Glutamatergic neuron (in vitro differentiated cells): ENCODE results near the gene RCAN2. TPM values are rescaled to one million over a fixed set of nuclear protein-coding genes. Genes with fewer than 3 reads are reported as not detected.

Experiments used
- DNase-seq: peaks from one replicate; pipeline ENCODE4 v3.0.0; 2022
- H3K27ac Mint-ChIP-seq: one replicate; pipeline ENCODE4 v1.8.0; 2020; ENCODE audit warnings: mild to moderate bottlenecking, mixed read lengths, inconsistent platforms; ENCODE audit not compliant: unreplicated experiment
- H3K27me3 Mint-ChIP-seq: one replicate; pipeline ENCODE4 v1.8.0; 2020; ENCODE audit warnings: mild to moderate bottlenecking, moderate library complexity, mixed read lengths, inconsistent platforms; ENCODE audit not compliant: unreplicated experiment
- H3K36me3 Mint-ChIP-seq: one replicate; pipeline ENCODE4 v1.8.0; 2020; ENCODE audit warnings: mild to moderate bottlenecking, mixed read lengths, inconsistent platforms; ENCODE audit not compliant: unreplicated experiment
- H3K4me1 Mint-ChIP-seq: one replicate; pipeline ENCODE4 v1.8.0; 2020; ENCODE audit warnings: mild to moderate bottlenecking, low read depth, mixed read lengths, inconsistent platforms; ENCODE audit not compliant: unreplicated experiment
- H3K4me3 Mint-ChIP-seq: one replicate; pipeline ENCODE4 v1.8.0; 2020; ENCODE audit warnings: mild to moderate bottlenecking, mixed read lengths, inconsistent platforms; ENCODE audit not compliant: unreplicated experiment
- H3K9me3 Mint-ChIP-seq: one replicate; pipeline ENCODE4 v1.8.0; 2020; ENCODE audit warnings: mild to moderate bottlenecking, moderate library complexity, mixed read lengths, inconsistent platforms; ENCODE audit not compliant: unreplicated experiment
- total RNA-seq: library from RNA; stranded (reverse); fragmentation: NEBNext Ultra II Directional; extraction: Animal tissue kit (Norgen Biotek cat#: 25700); gene quantifications from one replicate; pipeline ENCODE4 v1.2.1, GENCODE V29; 2021; ENCODE audit not compliant: unreplicated experiment
- TF ChIP-seq, protein P1 (sequence below): fragments of 200-600 bp; sonication (generic); IDR thresholded peaks from one replicate; pipeline ENCODE4 v1.5.0; 2021; ENCODE audit not compliant: partially characterized antibody, unreplicated experiment

The RCAN2 gene
- total RNA-seq, 1 donor from 2014 or later, result 21.6 TPM

- Mint-ChIP-seq H3K4me1 (peaks cover 13% of the 10 kb centered on the region), H3K36me3 (no peaks in the 10 kb centered on the region), H3K27ac (no peak overlapping the region), H3K9me3 (no peaks in the 10 kb centered on the region), H3K27me3 (peaks cover 2% of the 10 kb centered on the region), H3K4me3 (no peak overlapping the region)
- no peak for DNase-seq
- TF ChIP-seq, protein P1, sequence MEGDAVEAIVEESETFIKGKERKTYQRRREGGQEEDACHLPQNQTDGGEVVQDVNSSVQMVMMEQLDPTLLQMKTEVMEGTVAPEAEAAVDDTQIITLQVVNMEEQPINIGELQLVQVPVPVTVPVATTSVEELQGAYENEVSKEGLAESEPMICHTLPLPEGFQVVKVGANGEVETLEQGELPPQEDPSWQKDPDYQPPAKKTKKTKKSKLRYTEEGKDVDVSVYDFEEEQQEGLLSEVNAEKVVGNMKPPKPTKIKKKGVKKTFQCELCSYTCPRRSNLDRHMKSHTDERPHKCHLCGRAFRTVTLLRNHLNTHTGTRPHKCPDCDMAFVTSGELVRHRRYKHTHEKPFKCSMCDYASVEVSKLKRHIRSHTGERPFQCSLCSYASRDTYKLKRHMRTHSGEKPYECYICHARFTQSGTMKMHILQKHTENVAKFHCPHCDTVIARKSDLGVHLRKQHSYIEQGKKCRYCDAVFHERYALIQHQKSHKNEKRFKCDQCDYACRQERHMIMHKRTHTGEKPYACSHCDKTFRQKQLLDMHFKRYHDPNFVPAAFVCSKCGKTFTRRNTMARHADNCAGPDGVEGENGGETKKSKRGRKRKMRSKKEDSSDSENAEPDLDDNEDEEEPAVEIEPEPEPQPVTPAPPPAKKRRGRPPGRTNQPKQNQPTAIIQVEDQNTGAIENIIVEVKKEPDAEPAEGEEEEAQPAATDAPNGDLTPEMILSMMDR, result no peak
Measured at GRCh38 chr6:46289898-46290297, 201.4 kb downstream of the RCAN2 start.

DNA sequence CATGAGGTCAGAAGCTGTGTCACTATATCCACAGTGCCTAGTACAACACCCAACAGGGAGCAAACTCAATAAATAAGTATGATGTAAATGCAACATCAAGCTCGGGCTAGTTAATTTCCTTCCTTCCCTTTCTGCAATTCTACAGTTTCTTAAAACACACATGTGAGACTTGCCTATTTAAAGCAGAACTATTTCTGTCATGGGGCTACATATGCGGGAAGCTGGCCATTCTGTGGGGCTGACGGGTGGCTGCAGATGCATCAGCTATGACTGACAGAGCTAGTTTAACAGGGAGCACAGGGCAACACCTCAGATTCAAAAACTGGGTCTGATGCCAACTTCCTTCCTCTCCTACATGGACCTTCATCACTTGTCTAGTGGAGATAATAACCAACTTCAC lies 202.4 kb downstream of the RCAN2 start:
- TF ChIP-seq, protein P1, result no peak
- Mint-ChIP-seq H3K9me3 (no peaks in the 10 kb centered on the region), H3K27ac (no peak overlapping the region), H3K4me3 (no peak overlapping the region), H3K27me3 (peaks cover 2% of the 10 kb centered on the region), H3K36me3 (no peaks in the 10 kb centered on the region), H3K4me1 (peaks cover 12% of the 10 kb centered on the region)
- DNase-seq, result no peak

DNA sequence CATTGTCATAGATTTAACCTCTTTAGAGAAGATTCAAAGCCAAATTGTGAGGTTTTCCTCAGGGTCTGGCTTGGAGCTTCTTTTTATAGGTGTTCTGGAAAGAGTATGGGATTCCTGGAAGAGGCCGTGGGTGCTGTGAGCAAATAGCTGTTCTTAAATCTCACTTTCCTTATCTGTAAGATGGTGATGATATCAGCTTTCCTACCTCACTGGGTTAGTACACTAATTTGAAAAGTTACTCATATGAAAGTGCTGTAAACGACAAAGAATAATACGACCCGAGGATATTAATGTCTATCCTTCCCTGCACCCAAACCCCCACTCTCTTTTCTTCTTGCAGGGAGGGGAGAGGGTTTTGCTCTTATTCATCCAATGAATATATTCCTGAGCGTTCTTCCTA lies 203.6 kb downstream of the RCAN2 start:
- TF ChIP-seq, protein P1, result no peak

DNA sequence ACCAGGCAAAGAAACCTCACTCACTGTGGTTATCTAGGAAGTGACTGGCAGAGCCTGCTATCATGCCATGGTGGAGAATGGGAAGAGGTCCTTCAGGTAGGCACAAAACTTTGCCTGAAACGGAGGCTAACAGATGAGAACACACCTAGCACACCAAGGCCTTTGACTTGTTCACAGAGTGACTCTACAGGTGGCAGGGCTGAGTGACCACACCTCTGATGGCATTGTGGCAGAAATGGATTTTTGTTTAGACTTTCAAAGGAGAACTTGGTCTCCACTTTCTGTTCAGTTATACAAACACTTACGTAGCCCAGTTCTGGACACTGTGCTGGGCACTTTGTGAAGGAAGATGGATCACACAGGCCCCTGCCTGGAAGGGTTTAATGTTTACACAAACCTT lies 204.2 kb downstream of the RCAN2 start:
- DNase-seq, result no peak
- no peaks in the 10 kb centered on the region for H3K27me3 Mint-ChIP-seq
- no peaks in the 10 kb centered on the region for H3K9me3 Mint-ChIP-seq
- no peak overlapping the region for H3K27ac Mint-ChIP-seq
- H3K4me1 Mint-ChIP-seq, result peaks cover 8% of the 10 kb centered on the region
- TF ChIP-seq, protein P1, result no peak
- H3K36me3 Mint-ChIP-seq, result no peaks in the 10 kb centered on the region
- H3K4me3 Mint-ChIP-seq, result no peak overlapping the region

More for the DNA sequence above, 203.6 kb downstream of the RCAN2 start:
- no peaks in the 10 kb centered on the region for H3K36me3 Mint-ChIP-seq
- no peak overlapping the region for H3K27ac Mint-ChIP-seq
- no peaks in the 10 kb centered on the region for H3K27me3 Mint-ChIP-seq
- no peak for DNase-seq
- no peak overlapping the region for H3K4me3 Mint-ChIP-seq
- no peaks in the 10 kb centered on the region for H3K9me3 Mint-ChIP-seq
- peaks cover 6% of the 10 kb centered on the region for H3K4me1 Mint-ChIP-seq

- Mint-ChIP-seq H3K4me1 (peaks cover 14% of the 10 kb centered on the region), H3K27me3 (no peaks in the 10 kb centered on the region), H3K27ac (no peak overlapping the region), H3K36me3 (no peaks in the 10 kb centered on the region), H3K9me3 (peaks cover 3% of the 10 kb centered on the region), H3K4me3 (no peak overlapping the region)
- TF ChIP-seq, protein P1, result no peak
- no peak for DNase-seq
Measured at GRCh38 chr6:46284475-46284874, 206.8 kb downstream of the RCAN2 start.
